Activated naive CD8-positive, alpha-beta T cell treated with anti-CD3 and anti-CD28 coated beads, Interleukin-2, amount 50 U/mL, for 24 hours (primary cell): ENCODE data around the gene ST3GAL5.
"Not testable (repeated sequence)": the region's sequence is repeated elsewhere in the genome, so short reads cannot be mapped to it uniquely, and the experiment has no call there.

Experiments
- ATAC-seq: fragments of 150-1000 bp; cut with Tn5 transposase; one replicate; pipeline ENCODE4 v1.10.0; 2021
- DNase-seq: peaks from one replicate; pipeline ENCODE4 v3.0.0; 2021
- H3K27ac Mint-ChIP-seq: one replicate; pipeline ENCODE4 v1.8.0; 2021; ENCODE audit warnings: mild to moderate bottlenecking, mixed read lengths
- H3K27me3 Mint-ChIP-seq: one replicate; pipeline ENCODE4 v1.8.0; 2021; ENCODE audit warnings: mixed read lengths
- H3K36me3 Mint-ChIP-seq: one replicate; pipeline ENCODE4 v1.8.0; 2021; ENCODE audit warnings: low read depth, mixed read lengths
- H3K4me1 Mint-ChIP-seq: one replicate; pipeline ENCODE4 v1.8.0; 2021; ENCODE audit warnings: mixed read lengths
- H3K4me3 Mint-ChIP-seq: one replicate; pipeline ENCODE4 v1.8.0; 2021; ENCODE audit warnings: mild to moderate bottlenecking, moderate library complexity, mixed read lengths
- H3K9me3 Mint-ChIP-seq: one replicate; pipeline ENCODE4 v1.8.0; 2021; ENCODE audit warnings: mixed read lengths

ST3GAL5 gene

GRCh38 chr2:85890522-85891176 is 1.9 kb upstream of the ST3GAL5 start:
- Mint-ChIP-seq H3K4me3 (peak overlapping the region; percentile 30), H3K36me3 (peaks cover 10% of the 10 kb centered on the region), H3K27me3 (no peaks in the 10 kb centered on the region), H3K4me1 (peaks cover 56% of the 10 kb centered on the region), H3K27ac (no peak overlapping the region), H3K9me3 (peaks cover 9% of the 10 kb centered on the region)
- ATAC-seq (no peak), DNase-seq (no peak)

- ATAC-seq (no peak), DNase-seq (no peak)
- peaks cover 6% of the 10 kb centered on the region for H3K36me3 Mint-ChIP-seq
- peaks cover 65% of the 10 kb centered on the region for H3K4me1 Mint-ChIP-seq
- no peaks in the 10 kb centered on the region for H3K27me3 Mint-ChIP-seq
- H3K4me3 Mint-ChIP-seq: peak overlapping the region; percentile 90
- peaks cover 4% of the 10 kb centered on the region for H3K9me3 Mint-ChIP-seq
- H3K27ac Mint-ChIP-seq: peak overlapping the region; percentile 88
Observed at GRCh38 chr2:85889627-85890281, 964 bp upstream of the ST3GAL5 start.

- peak overlapping the region; percentile 85 for H3K27ac Mint-ChIP-seq
- peak overlapping the region; percentile 79 for H3K4me3 Mint-ChIP-seq
- ATAC-seq (peak; percentile 42), DNase-seq (peak; percentile 48)
- H3K27me3 Mint-ChIP-seq: no peaks in the 10 kb centered on the region
- peaks cover 3% of the 10 kb centered on the region for H3K9me3 Mint-ChIP-seq
- peaks cover 72% of the 10 kb centered on the region for H3K4me1 Mint-ChIP-seq
- H3K36me3 Mint-ChIP-seq: peaks cover 4% of the 10 kb centered on the region
Observed at GRCh38 chr2:85888020-85888683, 638 bp downstream of the ST3GAL5 start.

GRCh38 chr2:85887566-85888019 is 1.2 kb downstream of the ST3GAL5 start:
- no peaks in the 10 kb centered on the region for H3K27me3 Mint-ChIP-seq
- ATAC-seq: peak; percentile 29
- peak; percentile 52 for DNase-seq
- peak overlapping the region; percentile 85 for H3K27ac Mint-ChIP-seq
- peaks cover 67% of the 10 kb centered on the region for H3K4me1 Mint-ChIP-seq
- H3K4me3 Mint-ChIP-seq: peak overlapping the region; percentile 79
- peaks cover 9% of the 10 kb centered on the region for H3K36me3 Mint-ChIP-seq
- H3K9me3 Mint-ChIP-seq: peaks cover 3% of the 10 kb centered on the region

- peaks cover 7% of the 10 kb centered on the region for H3K9me3 Mint-ChIP-seq
- H3K4me1 Mint-ChIP-seq: peaks cover 62% of the 10 kb centered on the region
- ATAC-seq: peak; percentile 59
- peak overlapping the region; percentile 85 for H3K27ac Mint-ChIP-seq
- peaks cover 15% of the 10 kb centered on the region for H3K36me3 Mint-ChIP-seq
- no peaks in the 10 kb centered on the region for H3K27me3 Mint-ChIP-seq
- peak overlapping the region; percentile 79 for H3K4me3 Mint-ChIP-seq
- DNase-seq: peak; percentile 67
Observed at GRCh38 chr2:85886590-85886989, 2.2 kb downstream of the ST3GAL5 start.

- ATAC-seq: no peak
Observed at GRCh38 chr2:85886141-85886540, 2.6 kb downstream of the ST3GAL5 start.

GRCh38 chr2:85881781-85882180 is 7.0 kb downstream of the ST3GAL5 start:
- Mint-ChIP-seq H3K36me3 (peaks cover 28% of the 10 kb centered on the region), H3K9me3 (peaks cover 15% of the 10 kb centered on the region), H3K4me1 (peaks cover 78% of the 10 kb centered on the region)
- not testable (repeated sequence) for DNase-seq, H3K27ac Mint-ChIP-seq, H3K27me3 Mint-ChIP-seq, H3K4me3 Mint-ChIP-seq, ATAC-seq

More at GRCh38 chr2:85886141-85886540, 2.6 kb downstream of the ST3GAL5 start:
- Mint-ChIP-seq H3K4me3 (peak overlapping the region; percentile 79), H3K27ac (peak overlapping the region; percentile 85), H3K9me3 (peaks cover 12% of the 10 kb centered on the region), H3K4me1 (peaks cover 66% of the 10 kb centered on the region), H3K36me3 (peaks cover 20% of the 10 kb centered on the region), H3K27me3 (no peaks in the 10 kb centered on the region)
- no peak for DNase-seq

GRCh38 chr2:85880716-85881328 is 8.0 kb downstream of the ST3GAL5 start:
- peaks cover 73% of the 10 kb centered on the region for H3K4me1 Mint-ChIP-seq
- peaks cover 28% of the 10 kb centered on the region for H3K36me3 Mint-ChIP-seq
- peaks cover 15% of the 10 kb centered on the region for H3K9me3 Mint-ChIP-seq
- H3K4me3 Mint-ChIP-seq, H3K27ac Mint-ChIP-seq, ATAC-seq, H3K27me3 Mint-ChIP-seq, DNase-seq: not testable (repeated sequence)

GRCh38 chr2:85878719-85879370 is 9.9 kb downstream of the ST3GAL5 start:
- Mint-ChIP-seq H3K4me1 (peaks cover 69% of the 10 kb centered on the region), H3K36me3 (peaks cover 28% of the 10 kb centered on the region), H3K27ac (no peak overlapping the region), H3K27me3 (no peaks in the 10 kb centered on the region), H3K4me3 (no peak overlapping the region), H3K9me3 (peaks cover 15% of the 10 kb centered on the region)
- DNase-seq: no peak
- no peak for ATAC-seq

- Mint-ChIP-seq H3K4me3 (no peak overlapping the region), H3K36me3 (peaks cover 4% of the 10 kb centered on the region), H3K9me3 (no peaks in the 10 kb centered on the region), H3K27me3 (no peaks in the 10 kb centered on the region), H3K27ac (no peak overlapping the region), H3K4me1 (peaks cover 67% of the 10 kb centered on the region)
- DNase-seq: no peak
- no peak for ATAC-seq
Observed at GRCh38 chr2:85875350-85876050, 13.3 kb downstream of the ST3GAL5 start.

GRCh38 chr2:85873679-85874078 is 15.1 kb downstream of the ST3GAL5 start:
- H3K9me3 Mint-ChIP-seq: no peaks in the 10 kb centered on the region
- DNase-seq (no peak), ATAC-seq (no peak)
- H3K36me3 Mint-ChIP-seq: peaks cover 6% of the 10 kb centered on the region
- no peak overlapping the region for H3K4me3 Mint-ChIP-seq
- peaks cover 49% of the 10 kb centered on the region for H3K4me1 Mint-ChIP-seq
- H3K27me3 Mint-ChIP-seq: no peaks in the 10 kb centered on the region
- no peak overlapping the region for H3K27ac Mint-ChIP-seq

- Mint-ChIP-seq H3K9me3 (no peaks in the 10 kb centered on the region), H3K4me3 (no peak overlapping the region), H3K27me3 (no peaks in the 10 kb centered on the region), H3K27ac (no peak overlapping the region), H3K4me1 (peaks cover 42% of the 10 kb centered on the region), H3K36me3 (peaks cover 4% of the 10 kb centered on the region)
- DNase-seq (no peak), ATAC-seq (no peak)
Observed at GRCh38 chr2:85872536-85873161, 16.1 kb downstream of the ST3GAL5 start.

GRCh38 chr2:85871494-85872164 is 17.2 kb downstream of the ST3GAL5 start:
- H3K27me3 Mint-ChIP-seq: no peaks in the 10 kb centered on the region
- ATAC-seq (no peak), DNase-seq (no peak)
- no peaks in the 10 kb centered on the region for H3K9me3 Mint-ChIP-seq
- peaks cover 41% of the 10 kb centered on the region for H3K4me1 Mint-ChIP-seq
- H3K27ac Mint-ChIP-seq: no peak overlapping the region
- H3K36me3 Mint-ChIP-seq: peaks cover 9% of the 10 kb centered on the region
- no peak overlapping the region for H3K4me3 Mint-ChIP-seq
